Lower leg skin (tissue), 3 donors: ENCODE measurements around the gene GJD3.

Source experiments
- CTCF ChIP-seq, 3 donors: fragments of 450-650 bp; IDR thresholded peaks; one replicate each; pipeline ENCODE4 v1.5.1; 2016; ENCODE audit warnings: antibody characterized with exemption in 3 of 3, mild to moderate bottlenecking in 3 of 3, moderate library complexity in 2 of 3
- POLR2A ChIP-seq, 2 donors: fragments of 450-650 bp; IDR thresholded peaks; one replicate each; pipeline ENCODE4 v1.6.1; 2016 to 2017; ENCODE audit warnings: antibody characterized with exemption in 2 of 2, mild to moderate bottlenecking in 1 of 2, moderate library complexity in 1 of 2

GRCh38 chr17:40335620-40336019 is 28.9 kb downstream of the GJD3 start:
- TF ChIP-seq CTCF (IDR thresholded peaks at IDR 0.05) (no peak), POLR2A (IDR thresholded peaks at IDR 0.05) (no peak)
